Kasumi-1 (cell line): Measurements from ENCODE around the gene TRPC4.
A peak's percentile ranks its signal among the peaks of the same experiment; 100 is the strongest.

Experiments used
- DNase-seq, 2 experiments: peaks; one replicate each; lab custom pipeline; 2025; lab: John Stamatoyannopoulos, UW

The TRPC4 gene

GRCh38 chr13:37657134-37657533 is 212.4 kb downstream of the TRPC4 start:
- no peak for DNase-seq

- no peak for DNase-seq
These were observed 213.2 kb downstream of the TRPC4 start for GRCh38 chr13:37656247-37656940.

GRCh38 chr13:37652596-37652995 is 217.0 kb downstream of the TRPC4 start:
- no peak for DNase-seq

- DNase-seq, result no peak
These were observed 217.7 kb downstream of the TRPC4 start for GRCh38 chr13:37651891-37652290.

DNA sequence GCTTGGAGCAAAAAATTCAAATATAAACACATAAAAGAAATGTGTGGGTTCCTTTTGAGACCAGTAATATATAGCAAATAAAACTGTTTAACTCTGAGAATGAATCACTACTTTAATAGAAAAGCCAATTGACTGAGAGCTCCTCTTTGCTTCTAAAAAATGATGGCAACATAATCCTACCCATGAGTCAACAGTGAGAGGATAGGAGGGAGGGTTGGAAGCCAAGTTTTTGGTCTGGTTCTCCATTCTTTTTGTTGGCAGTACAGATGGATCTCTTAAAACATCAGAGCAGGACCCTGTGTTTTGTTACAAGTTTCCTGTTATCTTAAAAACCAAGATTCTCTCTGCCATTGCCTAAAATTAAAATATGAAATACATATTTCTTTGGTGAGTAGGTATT is 221.0 kb downstream of the TRPC4 start:
- DNase-seq, result no peak

DNA sequence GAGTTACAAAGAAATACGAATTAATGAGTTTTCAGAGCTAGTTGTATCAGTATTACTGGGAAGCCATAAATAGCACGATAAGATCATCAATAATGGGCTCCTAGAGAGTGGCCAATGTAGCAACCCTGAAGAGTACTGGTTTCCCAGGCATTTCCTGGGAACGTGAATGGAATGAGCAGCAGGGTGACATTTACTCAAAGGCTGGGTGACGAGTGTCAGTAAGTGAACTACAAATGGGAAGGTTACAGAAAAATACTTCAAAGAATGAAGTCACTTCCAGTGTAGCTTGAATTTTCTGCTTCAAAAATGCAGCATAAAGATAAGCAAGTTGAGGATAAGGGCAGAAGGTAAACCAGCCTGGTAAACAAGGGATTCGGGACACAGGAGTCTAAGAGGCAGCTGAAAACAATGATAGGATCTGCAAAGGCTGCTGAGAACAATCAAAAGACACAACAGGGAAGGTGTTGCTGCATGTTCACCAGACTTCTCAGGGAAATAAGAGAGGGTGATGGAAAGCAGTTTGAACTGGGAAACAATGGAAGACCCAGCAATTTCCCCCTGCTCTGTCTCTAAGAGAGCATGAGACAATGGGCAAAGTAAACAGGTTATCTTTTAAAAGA is 222.4 kb downstream of the TRPC4 start:
- DNase-seq, result no peak

DNA sequence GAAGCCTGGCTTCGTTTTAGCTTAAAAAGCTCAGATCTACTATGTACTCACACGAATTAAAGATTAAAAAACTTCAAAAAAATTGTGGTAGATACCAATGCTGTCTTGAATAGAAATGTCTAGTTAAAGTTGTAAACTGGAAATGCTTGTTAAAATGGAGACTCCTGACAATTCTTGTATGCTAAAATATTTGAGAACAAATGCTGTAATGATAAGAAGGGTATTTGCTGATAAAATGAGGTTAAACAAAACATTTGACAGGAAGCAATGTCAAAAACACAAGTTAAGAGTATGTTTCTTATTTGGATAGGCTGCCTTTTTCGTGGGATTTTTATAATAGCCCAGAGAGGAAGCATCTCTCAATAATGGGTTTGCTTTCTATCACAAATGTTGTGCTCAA is 223.0 kb downstream of the TRPC4 start:
- no peak for DNase-seq

DNA sequence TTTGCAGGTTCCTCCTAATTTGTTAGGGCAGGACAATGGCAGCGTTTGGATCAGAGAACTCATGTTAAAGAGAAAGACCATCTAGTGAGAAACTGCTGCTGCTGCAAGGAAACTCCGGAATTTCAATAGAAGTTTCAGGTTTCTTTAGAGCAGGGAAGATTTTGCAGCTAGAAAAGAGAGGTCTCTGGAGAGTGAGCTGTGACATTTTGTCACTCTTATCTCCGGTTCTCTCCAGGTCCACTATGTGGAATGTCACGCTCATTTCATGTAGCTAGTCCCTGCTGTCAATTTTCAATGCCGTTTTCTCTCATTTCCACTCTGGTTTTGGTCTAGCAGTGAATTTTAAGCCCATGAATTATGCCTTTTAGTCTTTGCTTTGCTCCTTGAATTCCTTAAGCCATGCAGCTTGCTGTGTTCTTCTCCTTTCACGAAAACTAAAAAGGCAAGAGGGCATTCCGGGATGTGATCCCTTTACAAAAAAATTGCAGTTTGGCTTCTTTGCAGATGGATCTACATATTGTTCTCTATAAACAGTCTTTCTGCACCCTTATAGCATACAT is 224.3 kb downstream of the TRPC4 start:
- no peak for DNase-seq

- DNase-seq, result no peak
These were observed 228.2 kb downstream of the TRPC4 start for GRCh38 chr13:37641391-37641790.

DNA sequence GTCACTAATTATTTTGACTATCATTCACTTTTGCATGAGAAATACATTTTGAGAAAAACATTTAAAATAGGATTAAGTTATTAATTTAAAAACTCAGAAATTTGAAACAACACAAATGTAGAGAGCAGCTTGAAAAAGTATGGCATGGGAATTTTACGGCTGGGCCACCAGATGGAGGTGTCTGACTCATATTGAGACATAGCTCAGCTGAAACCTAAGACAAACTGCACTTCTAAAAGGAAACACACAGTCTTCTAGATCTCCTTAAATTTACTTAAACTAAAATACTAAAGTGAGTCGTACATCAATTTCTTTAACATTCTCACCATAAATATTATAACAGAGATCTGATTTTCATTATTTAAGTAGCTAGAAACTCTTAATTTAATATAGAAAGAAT is 229.1 kb downstream of the TRPC4 start:
- peak; percentile 35 to 38 for DNase-seq

DNA sequence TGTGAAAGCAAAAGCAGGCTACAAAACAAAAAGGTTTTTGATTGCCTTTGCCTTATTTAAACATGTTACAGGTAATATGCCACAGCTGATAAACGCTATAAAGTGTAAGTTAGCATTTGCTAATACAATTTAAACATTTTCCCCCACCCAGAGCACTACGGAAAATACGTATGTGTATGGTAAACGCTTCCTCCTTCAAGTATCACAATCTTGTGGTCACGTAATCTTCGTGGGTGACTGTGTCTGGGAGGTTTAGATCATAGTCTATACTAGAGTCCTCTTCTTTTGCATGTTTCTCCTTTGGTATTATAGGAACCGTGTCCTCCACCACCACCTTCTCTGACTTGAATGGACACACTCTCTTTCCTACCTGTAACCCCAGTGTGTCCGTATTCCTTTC is 232.9 kb downstream of the TRPC4 start:
- DNase-seq, result no peak

DNA sequence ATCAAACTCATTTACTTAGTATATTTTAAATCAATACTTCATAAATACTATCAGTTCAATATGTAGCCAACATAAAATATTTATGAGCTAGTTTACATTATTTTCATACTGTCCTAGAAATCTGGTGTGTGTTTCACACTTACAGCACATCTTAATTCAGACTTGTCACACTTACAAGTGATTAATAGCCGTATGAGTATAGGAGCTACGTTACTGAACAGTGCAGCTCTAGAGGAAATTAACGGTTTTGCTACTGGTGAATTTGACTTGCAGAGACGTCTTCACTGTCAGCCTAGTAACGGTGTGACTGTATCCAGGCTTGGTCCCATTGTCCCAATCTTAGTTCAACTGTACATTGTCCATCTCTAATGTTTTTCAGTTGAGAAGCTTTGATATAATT is 237.3 kb downstream of the TRPC4 start:
- no peak for DNase-seq

- DNase-seq, result no peak
These were observed 242.1 kb downstream of the TRPC4 start for GRCh38 chr13:37627428-37627827.

- DNase-seq, result no peak
These were observed 247.7 kb downstream of the TRPC4 start for GRCh38 chr13:37621811-37622361.

DNA sequence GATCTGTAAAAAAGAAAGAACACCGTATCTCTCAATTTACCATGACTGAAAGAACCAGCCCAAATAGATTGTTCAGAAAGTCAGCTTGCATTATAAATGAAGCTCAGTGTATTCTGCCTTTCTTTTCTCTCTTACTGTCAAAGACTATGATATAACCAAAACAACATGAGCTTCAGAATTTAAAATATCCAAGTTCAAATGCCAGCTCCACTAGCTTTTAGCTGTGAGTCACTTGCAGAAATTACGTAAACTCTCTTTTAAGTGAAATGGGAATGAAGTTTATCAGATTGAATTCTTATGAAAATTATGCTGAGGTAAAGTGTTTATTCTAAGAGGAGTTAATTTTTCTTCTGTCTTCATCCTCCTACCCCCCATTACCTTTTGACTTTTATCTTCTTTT is 251.0 kb downstream of the TRPC4 start:
- DNase-seq, result no peak

GRCh38 chr13:37617173-37617572 is 252.4 kb downstream of the TRPC4 start:
- no peak for DNase-seq

GRCh38 chr13:37616131-37616530 is 253.4 kb downstream of the TRPC4 start:
- no peak for DNase-seq

GRCh38 chr13:37615276-37615675 is 254.3 kb downstream of the TRPC4 start:
- DNase-seq, result no peak

- no peak for DNase-seq
These were observed 255.9 kb downstream of the TRPC4 start for GRCh38 chr13:37613638-37614037.

DNA sequence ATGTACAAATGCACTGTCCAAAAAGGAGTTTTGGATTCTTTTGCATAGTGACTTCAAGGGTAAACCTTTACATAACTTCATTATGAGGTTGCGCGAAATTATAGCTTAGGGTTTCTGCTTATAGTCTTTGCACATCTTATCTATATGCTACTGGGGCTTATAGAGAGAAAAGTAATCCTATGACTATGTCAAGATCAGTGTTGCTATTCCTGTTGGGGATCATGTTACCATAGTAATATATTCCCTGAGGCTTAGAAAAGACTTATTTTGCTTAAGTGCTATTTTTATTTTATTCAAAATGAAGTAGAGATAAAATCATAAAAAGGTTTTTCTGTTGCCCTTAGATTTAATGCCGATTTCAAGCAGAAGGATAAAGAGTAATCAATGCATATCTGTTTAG is 256.3 kb downstream of the TRPC4 start:
- DNase-seq, result no peak

GRCh38 chr13:37608750-37609339 is 260.7 kb downstream of the TRPC4 start:
- DNase-seq, result peak in 1 of 2 experiments; percentile 21

GRCh38 chr13:37602733-37603381 is 266.7 kb downstream of the TRPC4 start:
- DNase-seq, result peak; percentile 3 to 8
